Measurements from ENCODE around the gene ATG9A.
A peak's percentile ranks its signal among the peaks of the same experiment; 100 is the strongest.
"Not testable (repeated sequence)": the region's sequence is repeated elsewhere in the genome, so short reads cannot be mapped to it uniquely, and the experiment has no call there.

Gene ATG9A, protein sequence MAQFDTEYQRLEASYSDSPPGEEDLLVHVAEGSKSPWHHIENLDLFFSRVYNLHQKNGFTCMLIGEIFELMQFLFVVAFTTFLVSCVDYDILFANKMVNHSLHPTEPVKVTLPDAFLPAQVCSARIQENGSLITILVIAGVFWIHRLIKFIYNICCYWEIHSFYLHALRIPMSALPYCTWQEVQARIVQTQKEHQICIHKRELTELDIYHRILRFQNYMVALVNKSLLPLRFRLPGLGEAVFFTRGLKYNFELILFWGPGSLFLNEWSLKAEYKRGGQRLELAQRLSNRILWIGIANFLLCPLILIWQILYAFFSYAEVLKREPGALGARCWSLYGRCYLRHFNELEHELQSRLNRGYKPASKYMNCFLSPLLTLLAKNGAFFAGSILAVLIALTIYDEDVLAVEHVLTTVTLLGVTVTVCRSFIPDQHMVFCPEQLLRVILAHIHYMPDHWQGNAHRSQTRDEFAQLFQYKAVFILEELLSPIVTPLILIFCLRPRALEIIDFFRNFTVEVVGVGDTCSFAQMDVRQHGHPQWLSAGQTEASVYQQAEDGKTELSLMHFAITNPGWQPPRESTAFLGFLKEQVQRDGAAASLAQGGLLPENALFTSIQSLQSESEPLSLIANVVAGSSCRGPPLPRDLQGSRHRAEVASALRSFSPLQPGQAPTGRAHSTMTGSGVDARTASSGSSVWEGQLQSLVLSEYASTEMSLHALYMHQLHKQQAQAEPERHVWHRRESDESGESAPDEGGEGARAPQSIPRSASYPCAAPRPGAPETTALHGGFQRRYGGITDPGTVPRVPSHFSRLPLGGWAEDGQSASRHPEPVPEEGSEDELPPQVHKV

GRCh38 chr2:219229305-219230058, at the start of gene ATG9A, which contains the start of gene ANKZF1:
TSS of gene ATG9A (minus strand) at chr2:219229636. CDS start at chr2:219228024, 1,612 bp downstream.
TSS of gene ANKZF1 (plus strand) at chr2:219229806. CDS start at chr2:219230258, 452 bp downstream.
- DNase-seq, result peak; percentile 99

GRCh38 chr2:219278655-219279150, 49.3 kb upstream of the ATG9A start:
- DNase-seq, result no peak

DNA sequence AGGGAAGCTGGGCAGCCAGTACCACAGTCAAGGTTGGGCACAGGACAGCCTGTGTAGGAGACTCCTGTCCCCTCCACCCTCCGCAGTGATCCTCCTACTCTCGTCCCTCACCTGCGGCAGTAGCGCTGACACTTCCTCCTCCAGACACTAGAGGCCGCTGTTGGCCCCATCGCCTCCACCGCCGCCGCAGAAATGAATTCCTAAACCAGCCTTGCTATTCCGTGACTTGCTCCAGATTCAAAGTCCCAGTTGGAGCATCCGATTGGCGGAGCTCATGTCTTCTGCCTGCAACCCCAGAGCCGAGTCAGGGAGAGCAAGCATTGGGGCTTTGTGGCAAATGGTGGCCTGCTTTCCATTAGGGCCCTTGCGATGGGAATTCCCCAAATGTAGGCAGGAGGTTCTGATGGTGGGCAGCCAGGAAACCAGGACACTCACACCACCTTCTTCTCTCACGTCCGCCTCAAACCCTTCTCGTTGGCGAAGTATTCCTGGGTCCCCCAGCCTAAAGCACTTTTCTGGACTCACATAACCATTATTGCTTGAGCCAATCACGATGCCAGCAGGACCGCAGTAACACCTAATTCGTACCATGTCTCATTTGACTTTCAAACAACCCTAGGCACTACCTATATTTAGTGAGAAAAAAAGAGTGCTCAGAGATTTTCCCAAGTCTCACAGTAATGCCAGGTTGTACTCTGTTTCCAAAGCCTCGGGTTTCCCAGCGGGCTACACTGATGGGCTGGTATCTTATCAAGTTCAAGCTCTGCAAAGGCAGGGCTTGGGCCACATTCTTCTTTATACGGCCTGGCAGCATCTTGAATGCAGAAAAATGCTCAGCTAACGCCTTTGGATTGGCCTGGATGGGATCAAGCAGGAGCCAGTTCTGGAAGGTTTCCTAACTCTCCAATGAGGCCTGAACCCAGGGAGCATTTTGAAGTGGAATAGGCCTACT, 48.5 kb upstream of the ATG9A start:
- DNase-seq, result peak; percentile 70

DNA sequence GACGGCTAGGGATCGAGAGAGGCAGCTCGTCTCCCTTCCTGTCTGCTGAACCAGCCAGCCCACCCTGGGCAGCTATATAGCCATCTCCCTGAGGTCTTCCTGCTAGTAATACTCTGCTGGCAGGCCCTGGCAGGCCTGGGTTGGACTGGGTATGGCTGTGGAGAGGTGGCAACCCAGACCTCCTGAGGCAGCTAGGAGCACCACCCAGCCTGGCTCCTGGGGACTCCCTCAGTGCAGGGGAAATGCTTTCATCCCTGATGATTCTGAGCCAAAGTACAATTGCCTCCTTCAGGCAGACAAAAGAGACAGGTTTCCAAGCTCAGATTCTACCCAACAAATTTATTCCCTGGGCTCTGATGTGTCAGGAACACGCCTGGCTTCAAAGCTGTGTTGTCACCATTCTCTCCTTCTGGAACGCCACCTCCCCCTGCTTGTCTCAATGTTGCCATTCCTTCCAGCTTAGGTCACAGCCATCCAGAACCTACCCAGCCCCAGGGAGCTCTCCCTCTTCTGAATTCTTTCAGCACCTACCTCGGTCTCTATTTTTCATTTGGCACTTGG, 45.0 kb upstream of the ATG9A start:
- DNase-seq, result no peak

DNA sequence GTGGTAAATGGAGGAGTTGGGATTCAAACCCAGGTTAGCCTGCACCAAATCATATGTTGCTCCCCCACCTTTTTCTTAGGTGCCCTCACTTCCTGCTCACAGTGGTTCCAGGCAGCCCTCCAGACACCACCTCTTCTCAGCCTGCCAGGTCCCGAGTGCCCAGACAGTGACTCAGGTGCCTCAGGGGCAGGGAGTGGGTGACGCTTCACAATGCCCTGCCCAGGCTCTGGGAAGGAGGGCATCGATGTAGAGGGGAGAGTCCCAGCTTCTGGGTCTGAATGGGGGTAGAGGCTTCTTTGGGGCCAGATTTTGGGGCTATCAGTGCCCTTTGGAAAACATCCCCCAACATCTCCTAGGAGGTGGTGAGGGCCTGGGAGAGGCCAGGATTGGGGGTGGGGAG, 44.5 kb upstream of the ATG9A start:
- no peak for DNase-seq

GRCh38 chr2:219272995-219273394, 43.6 kb upstream of the ATG9A start:
- DNase-seq, result no peak

GRCh38 chr2:219272356-219272755, 42.9 kb upstream of the ATG9A start:
- DNase-seq, result no peak

- DNase-seq, result no peak
Observed at GRCh38 chr2:219271021-219271420, 41.6 kb upstream of the ATG9A start.

DNA sequence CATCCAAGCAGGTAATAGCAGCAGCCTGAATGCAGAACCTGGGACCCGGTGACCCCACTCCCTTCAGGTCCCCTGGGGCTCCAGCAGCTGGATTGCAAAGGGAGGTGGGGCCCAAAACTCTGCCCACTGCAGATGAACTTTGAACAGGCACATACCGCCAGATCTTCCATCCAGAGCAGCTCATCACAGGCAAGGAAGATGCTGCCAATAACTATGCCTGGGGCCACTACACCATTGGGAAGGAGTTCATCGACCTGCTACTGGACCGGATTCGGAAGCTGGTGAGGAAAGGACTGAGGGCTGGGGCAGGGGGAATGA, 40.6 kb upstream of the ATG9A start:
- no peak for DNase-seq

DNA sequence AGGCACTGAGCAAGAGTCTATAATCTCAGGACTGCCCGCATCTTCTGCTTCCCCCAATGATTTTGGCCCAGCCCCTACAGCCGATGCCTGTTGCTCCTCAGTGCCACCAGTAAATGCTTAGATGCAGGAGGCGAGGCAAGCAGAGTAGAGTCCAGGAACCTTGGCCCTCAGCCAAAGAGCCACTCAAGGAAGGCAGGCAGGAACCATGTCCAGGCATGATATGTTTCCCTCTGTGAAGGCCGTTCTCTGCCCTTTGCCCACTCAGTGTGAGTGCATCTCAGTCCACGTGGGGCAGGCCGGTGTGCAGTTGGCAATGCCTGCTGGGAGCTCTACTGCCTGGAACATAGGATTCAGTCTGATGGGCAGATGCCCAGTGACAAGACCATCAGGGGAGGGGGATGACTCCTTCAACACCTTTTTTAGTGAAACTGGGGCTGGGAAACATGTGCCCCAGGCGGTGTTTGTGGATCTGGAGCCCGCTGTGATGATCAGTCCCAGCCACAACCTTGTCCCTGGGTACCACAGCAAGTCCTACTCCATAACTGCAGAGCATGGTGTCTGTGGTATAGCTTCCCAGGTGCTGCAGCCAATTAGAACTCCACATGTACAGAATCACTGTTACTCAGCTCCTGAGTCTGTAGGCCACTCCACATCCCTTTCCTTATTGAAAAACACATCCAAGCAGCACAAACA, 40.1 kb upstream of the ATG9A start:
- no peak for DNase-seq

DNA sequence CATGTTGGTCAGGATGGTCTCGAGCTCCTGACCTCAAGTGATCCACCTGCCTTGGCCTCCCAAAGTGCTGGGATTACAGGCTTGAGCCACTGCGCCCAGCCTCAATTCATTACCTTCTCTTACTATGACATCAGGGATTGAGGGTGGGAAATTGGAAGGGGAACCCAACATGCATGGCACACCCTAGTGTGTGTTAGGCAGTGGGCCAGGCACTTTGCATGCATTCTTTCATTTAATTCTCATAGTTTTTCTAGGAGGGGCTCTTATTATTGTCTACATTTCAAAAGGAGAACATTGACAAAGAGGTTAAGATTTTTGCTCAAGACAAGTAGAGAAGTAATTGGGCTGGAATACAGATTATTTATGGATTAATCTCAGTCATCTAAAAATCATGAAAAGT, 38.9 kb upstream of the ATG9A start:
- DNase-seq, result no peak

GRCh38 chr2:219266886-219267285, 37.5 kb upstream of the ATG9A start:
- DNase-seq, result no peak

- no peak for DNase-seq
Observed at GRCh38 chr2:219266232-219266631, 36.8 kb upstream of the ATG9A start.

GRCh38 chr2:219261024-219261855, 31.8 kb upstream of the ATG9A start:
- DNase-seq, result no peak

DNA sequence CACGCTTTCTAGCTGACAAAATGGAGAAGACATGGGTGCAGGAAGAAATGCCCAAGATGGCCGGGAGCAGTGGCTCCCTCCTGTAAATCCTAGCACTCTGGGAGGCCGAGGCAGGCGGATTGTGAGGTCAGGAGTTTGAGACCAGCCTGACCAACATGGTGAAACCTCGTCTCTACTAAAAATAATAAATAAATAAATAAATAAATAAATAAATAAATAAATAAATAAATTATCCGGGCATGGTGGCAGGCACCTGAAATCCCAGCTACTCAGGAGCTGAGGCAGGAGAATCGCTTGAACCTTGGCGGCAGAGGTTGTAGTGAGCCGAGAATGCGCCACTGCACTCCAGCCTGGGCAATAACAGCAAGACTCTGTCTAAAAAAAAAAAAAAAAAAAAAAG, 29.5 kb upstream of the ATG9A start:
- not testable (repeated sequence) for DNase-seq

DNA sequence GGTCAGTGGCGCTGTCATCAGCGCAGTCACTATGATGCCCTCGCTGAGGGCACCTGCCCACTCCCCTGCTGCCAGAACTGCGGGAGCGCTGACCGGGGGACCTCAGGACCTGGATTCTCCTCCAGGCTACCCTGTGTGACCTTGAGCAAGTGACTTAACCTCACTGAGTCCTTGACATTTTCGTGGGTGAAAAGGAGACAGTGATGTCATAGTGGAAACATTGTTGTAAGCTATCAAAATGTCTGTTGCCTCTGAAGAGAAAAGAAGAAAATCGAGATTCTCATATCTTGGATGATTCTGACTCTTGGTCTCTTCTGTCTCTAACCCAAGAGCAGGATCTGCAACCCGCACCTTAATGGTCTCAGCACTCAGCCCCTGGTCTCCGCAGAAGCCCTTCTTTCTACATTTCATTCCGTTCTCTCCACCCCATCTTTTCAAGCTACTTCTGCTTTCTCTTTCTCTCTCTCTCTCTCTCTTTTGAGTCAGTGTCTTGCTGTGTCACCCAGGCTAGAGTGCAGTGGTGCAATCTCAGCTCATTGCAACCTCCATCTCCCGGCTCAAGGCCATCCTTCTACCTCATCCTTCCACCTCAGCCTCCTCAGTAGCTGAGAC, 25.3 kb upstream of the ATG9A start:
- DNase-seq, result peak; percentile 46

GRCh38 chr2:219253753-219254589, 24.5 kb upstream of the ATG9A start, which contains the start of gene TUBA4A:
TSS of gene TUBA4A (minus strand) at chr2:219253918. CDS start at chr2:219253858, 60 bp downstream.
- peak; percentile 91 for DNase-seq
